GM21529 (cell line): ENCODE results near the gene IGF2.

ENCODE experiments used
- ATAC-seq: cut with Tn5 transposase; IDR thresholded peaks from one replicate; pipeline ENCODE4 v1.9.1; 2021; ENCODE audit not compliant: unreplicated experiment

IGF2 gene

GRCh38 chr11:2169626-2170570, 30.7 kb upstream of the IGF2 start:
- no peak for ATAC-seq

- no peak for ATAC-seq
Observed at GRCh38 chr11:2169005-2169378, 29.8 kb upstream of the IGF2 start.

- no peak for ATAC-seq
Observed at GRCh38 chr11:2168286-2169004, 29.3 kb upstream of the IGF2 start.

GRCh38 chr11:2167141-2168045, 28.2 kb upstream of the IGF2 start:
- ATAC-seq, result no peak

GRCh38 chr11:2166091-2166851, 27.1 kb upstream of the IGF2 start:
- ATAC-seq, result no peak

GRCh38 chr11:2165571-2165970, 26.4 kb upstream of the IGF2 start:
- no peak for ATAC-seq

GRCh38 chr11:2164861-2165555, 25.8 kb upstream of the IGF2 start:
- ATAC-seq, result no peak

GRCh38 chr11:2164081-2164480, 24.9 kb upstream of the IGF2 start:
- ATAC-seq, result no peak

- no peak for ATAC-seq
Observed at GRCh38 chr11:2163428-2163978, 24.3 kb upstream of the IGF2 start.

GRCh38 chr11:2160736-2161259, 21.6 kb upstream of the IGF2 start, which contains the start of gene INS:
Gene INS, minus strand, starts transcription at chr11:2161209. Its CDS starts 238 bp downstream, at chr11:2160971.
- ATAC-seq, result no peak

- ATAC-seq, result no peak
Observed at GRCh38 chr11:2159536-2160413, 20.6 kb upstream of the IGF2 start.

GRCh38 chr11:2158966-2159365, 19.8 kb upstream of the IGF2 start:
- no peak for ATAC-seq

GRCh38 chr11:2158296-2158737, 19.1 kb upstream of the IGF2 start:
- ATAC-seq, result no peak

GRCh38 chr11:2157294-2158040, 18.3 kb upstream of the IGF2 start:
- no peak for ATAC-seq

- ATAC-seq, result no peak
Observed at GRCh38 chr11:2156416-2157182, 17.4 kb upstream of the IGF2 start.

- no peak for ATAC-seq
Observed at GRCh38 chr11:2155511-2155910, 16.3 kb upstream of the IGF2 start.

GRCh38 chr11:2154889-2155288, 15.7 kb upstream of the IGF2 start:
- ATAC-seq, result no peak
